Loucy (cell line): ENCODE results near the gene FAM3B.

Experiments used
- CTCF ChIP-seq: fragments of 200-600 bp; sonication (generic); conservative IDR thresholded peaks from 2 replicates; pipeline ENCODE4 v1.5.1; 2014; ENCODE audit warnings: mild to moderate bottlenecking, antibody characterized with exemption, low read length
- EZH2phosphoT487 ChIP-seq: fragments of 200-600 bp; IDR thresholded peaks from 2 replicates; pipeline ENCODE4 v1.6.1; 2018; ENCODE audit warnings: antibody characterized with exemption, mild to moderate bottlenecking, moderate library complexity, borderline replicate concordance

GRCh38 chr21:41348434-41348833, 31.8 kb downstream of the FAM3B start:
- no peak for TF ChIP-seq CTCF
- TF ChIP-seq EZH2phosphoT487: no peak
